DND-41 (cell line): ENCODE results near the gene OXA1L.

ENCODE experiments used
- CTCF ChIP-seq: IDR thresholded peaks from 2 replicates; pipeline ENCODE4 v1.5.1; 2012; ENCODE audit warnings: borderline replicate concordance, low read length, moderate library complexity, mild to moderate bottlenecking; ENCODE audit not compliant: poor library complexity, severe bottlenecking; ENCODE audit errors: extremely low read depth
- EZH2 ChIP-seq: IDR thresholded peaks from 3 replicates; pipeline ENCODE4 v1.6.1; 2012; ENCODE audit warnings: borderline replicate concordance, low read depth, mild to moderate bottlenecking, moderate library complexity, low read length, inconsistent platforms; ENCODE audit not compliant: severe bottlenecking

DNA sequence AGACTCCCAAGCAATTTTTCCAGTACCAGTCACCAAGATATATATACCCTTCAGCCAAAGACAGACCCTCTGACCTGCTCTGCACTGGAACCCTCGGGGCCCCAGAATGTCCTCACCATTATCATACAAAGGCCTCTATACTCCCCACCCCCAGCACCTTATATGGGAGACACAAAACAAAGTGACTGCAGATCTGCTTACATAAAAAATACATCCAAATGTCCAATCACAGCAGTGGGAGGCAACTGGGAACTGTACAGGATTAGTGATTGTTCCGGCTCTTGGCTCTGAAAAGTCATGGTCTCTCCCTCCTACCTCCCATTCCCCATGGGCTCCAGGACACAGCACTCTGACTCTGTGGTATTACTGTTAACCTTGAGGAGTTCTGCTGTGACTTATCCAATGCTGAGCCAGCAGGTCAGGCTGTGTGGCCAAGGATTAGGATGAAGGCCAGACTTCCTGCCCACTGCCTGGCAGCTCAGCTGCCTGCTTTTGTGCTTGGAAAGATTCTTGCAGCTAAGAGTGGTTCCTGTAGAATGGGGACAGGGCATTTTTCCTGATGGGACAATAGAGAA lies 13.7 kb downstream of the OXA1L start:
- TF ChIP-seq EZH2 (no peak), CTCF (no peak)
